A673 (cell line): Measurements from ENCODE around the gene GPRC5D.

Experiments used
- EZH2 ChIP-seq: fragments of 200-600 bp; sonication (generic); IDR thresholded peaks from 2 replicates; pipeline ENCODE4 v1.6.1; 2017; ENCODE audit warnings: borderline replicate concordance, low read depth, mild to moderate bottlenecking, mixed read lengths, antibody characterized with exemption, low read length; ENCODE audit not compliant: poor library complexity, severe bottlenecking
- TF ChIP-seq, protein P1 (sequence below): fragments of 300-800, 200-600 bp; sonication (generic); conservative IDR thresholded peaks from 2 replicates; pipeline ENCODE4 v1.5.1; 2017; ENCODE audit warnings: low read depth, mild to moderate bottlenecking, antibody characterized with exemption, low read length, moderate library complexity, mixed read lengths

- TF ChIP-seq, protein P1, sequence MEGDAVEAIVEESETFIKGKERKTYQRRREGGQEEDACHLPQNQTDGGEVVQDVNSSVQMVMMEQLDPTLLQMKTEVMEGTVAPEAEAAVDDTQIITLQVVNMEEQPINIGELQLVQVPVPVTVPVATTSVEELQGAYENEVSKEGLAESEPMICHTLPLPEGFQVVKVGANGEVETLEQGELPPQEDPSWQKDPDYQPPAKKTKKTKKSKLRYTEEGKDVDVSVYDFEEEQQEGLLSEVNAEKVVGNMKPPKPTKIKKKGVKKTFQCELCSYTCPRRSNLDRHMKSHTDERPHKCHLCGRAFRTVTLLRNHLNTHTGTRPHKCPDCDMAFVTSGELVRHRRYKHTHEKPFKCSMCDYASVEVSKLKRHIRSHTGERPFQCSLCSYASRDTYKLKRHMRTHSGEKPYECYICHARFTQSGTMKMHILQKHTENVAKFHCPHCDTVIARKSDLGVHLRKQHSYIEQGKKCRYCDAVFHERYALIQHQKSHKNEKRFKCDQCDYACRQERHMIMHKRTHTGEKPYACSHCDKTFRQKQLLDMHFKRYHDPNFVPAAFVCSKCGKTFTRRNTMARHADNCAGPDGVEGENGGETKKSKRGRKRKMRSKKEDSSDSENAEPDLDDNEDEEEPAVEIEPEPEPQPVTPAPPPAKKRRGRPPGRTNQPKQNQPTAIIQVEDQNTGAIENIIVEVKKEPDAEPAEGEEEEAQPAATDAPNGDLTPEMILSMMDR, result peak; percentile 62
- TF ChIP-seq EZH2, result no peak
Measured at GRCh38 chr12:12985817-12986408, 33.9 kb upstream of the GPRC5D start.
